Measurements from ENCODE around the gene BICRA. TPM values are rescaled to one million over a fixed set of nuclear protein-coding genes. Genes with fewer than 3 reads are reported as not detected.

The BICRA gene
- total and polyA plus RNA-seq, 2 of the 8 experiments (the other 6 are each of a cell fraction or from before 2014, with no cell fraction given): 1.5 to 29.2 TPM

DNA sequence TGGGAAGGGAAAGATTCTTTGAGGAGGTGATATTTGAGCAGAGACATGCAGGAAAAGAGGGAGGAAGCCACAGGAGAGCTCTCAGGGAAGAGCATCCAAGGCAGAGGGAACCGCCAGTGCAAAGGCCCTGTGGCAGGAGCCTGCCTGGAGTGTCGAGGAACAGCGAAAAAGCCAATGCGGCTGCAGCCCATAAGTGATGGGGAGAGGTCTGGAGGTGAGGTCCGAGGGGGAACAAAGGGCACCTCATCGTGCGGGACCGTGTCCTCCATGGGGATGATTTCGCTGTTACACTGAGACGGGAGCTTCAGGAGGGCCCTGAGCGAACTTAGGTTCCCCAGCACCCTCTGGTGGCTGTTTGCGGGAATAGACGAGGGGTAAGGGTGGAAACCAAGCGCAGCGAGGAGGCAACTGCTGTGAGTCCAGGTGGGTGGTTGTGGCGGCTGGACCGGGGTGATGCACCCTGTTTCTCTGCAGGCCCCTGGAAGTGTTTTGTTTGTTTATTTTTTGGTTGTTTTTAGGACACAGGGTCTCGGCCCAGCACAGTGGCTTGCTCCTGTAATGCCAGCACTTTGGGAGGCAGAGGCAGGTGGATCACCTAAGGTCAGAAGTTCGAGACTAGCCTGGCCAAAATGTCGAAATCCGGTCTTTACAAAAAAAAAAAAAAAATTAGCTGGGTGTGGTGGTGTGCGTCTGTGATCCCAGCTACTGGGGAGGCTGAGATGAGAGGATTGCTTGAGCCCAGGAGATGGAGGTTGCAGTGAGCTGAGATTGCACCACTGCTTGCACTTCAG is 98.4 kb downstream of the BICRA start (continued):
- TF ChIP-seq CHD2 (IDR thresholded peaks at IDR 0.05; ENCODE audit: low read length) (no peak; the same call in 1 of the 2 replicates), POLR2AphosphoS5 (IDR thresholded peaks at IDR 0.05; ENCODE audit: low read depth, low read length) (no peak), GABPA (IDR thresholded peaks at IDR 0.05; ENCODE audit: borderline replicate concordance, insufficient read depth, low read length) (peak; percentile 64; the same call in 1 of the 2 replicates), CBX8 (IDR thresholded peaks at IDR 0.05; ENCODE audit: borderline replicate concordance, low read depth, low read length) (no peak), RNF2 (IDR thresholded peaks at IDR 0.05; ENCODE audit: borderline replicate concordance, low read depth, low read length, missing control alignments, poor library complexity, severe bottlenecking) (no peak), HDAC6 (IDR thresholded peaks at IDR 0.05; ENCODE audit: low read depth, low read length) (no peak), RFX5 (IDR thresholded peaks at IDR 0.05; ENCODE audit: borderline replicate concordance, low read depth, low read length) (no peak), EZH2 (IDR thresholded peaks at IDR 0.05; ENCODE audit: low read depth, low read length, severe bottlenecking) (no peak), RXRA (IDR thresholded peaks at IDR 0.05; ENCODE audit: insufficient read depth, low read depth, low read length) (no peak), TEAD4 (IDR thresholded peaks at IDR 0.05; ENCODE audit: low read depth, low read length) (no peak), TAF7 (optimal IDR thresholded peaks at IDR 0.05; ENCODE audit: borderline replicate concordance, low read depth, low read length) (no peak), CREB1 (IDR thresholded peaks at IDR 0.05) (peak; percentile 59), SUZ12 (IDR thresholded peaks at IDR 0.05; ENCODE audit: low read length) (no peak), NANOG (IDR thresholded peaks at IDR 0.05; ENCODE audit: insufficient read depth, low read depth, low read length, poor library complexity, severe bottlenecking) (no peak), HDAC2 (IDR thresholded peaks at IDR 0.05; ENCODE audit: borderline replicate concordance in 1 of 2, low read depth in 2 of 2, low read length in 2 of 2) (peak in 1 of 2 experiments; percentile 93; a peak in 2 of 4 replicates), EP300 (IDR thresholded peaks at IDR 0.05; ENCODE audit: borderline replicate concordance in 1 of 2, low read depth in 2 of 2, low read length in 2 of 2) (peak in 1 of 2 experiments; percentile 40; a peak in 1 of 3 replicates), CEBPB (IDR thresholded peaks at IDR 0.05; ENCODE audit: low read depth, low read length) (0 out of 2 replicates have a peak, but pooled peaks have one; percentile 11), SAP30 (IDR thresholded peaks at IDR 0.05; ENCODE audit: insufficient read depth, insufficient replicate concordance, low read length) (no peak)
- TF ChIP-seq, protein P1, sequence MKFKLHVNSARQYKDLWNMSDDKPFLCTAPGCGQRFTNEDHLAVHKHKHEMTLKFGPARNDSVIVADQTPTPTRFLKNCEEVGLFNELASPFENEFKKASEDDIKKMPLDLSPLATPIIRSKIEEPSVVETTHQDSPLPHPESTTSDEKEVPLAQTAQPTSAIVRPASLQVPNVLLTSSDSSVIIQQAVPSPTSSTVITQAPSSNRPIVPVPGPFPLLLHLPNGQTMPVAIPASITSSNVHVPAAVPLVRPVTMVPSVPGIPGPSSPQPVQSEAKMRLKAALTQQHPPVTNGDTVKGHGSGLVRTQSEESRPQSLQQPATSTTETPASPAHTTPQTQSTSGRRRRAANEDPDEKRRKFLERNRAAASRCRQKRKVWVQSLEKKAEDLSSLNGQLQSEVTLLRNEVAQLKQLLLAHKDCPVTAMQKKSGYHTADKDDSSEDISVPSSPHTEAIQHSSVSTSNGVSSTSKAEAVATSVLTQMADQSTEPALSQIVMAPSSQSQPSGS (IDR thresholded peaks at IDR 0.05; ENCODE audit: low read length): no peak
- TF ChIP-seq, protein P2, sequence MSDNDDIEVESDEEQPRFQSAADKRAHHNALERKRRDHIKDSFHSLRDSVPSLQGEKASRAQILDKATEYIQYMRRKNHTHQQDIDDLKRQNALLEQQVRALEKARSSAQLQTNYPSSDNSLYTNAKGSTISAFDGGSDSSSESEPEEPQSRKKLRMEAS (IDR thresholded peaks at IDR 0.05): peak; percentile 48

All from H1 (cell line).